ENCODE data around the gene CHURC1. TPM values are rescaled to one million over a fixed set of nuclear protein-coding genes. Genes with fewer than 3 reads are reported as not detected.
A peak's percentile ranks its signal among the peaks of the same experiment; 100 is the strongest.
"Not testable (repeated sequence)": the region's sequence is repeated elsewhere in the genome, so short reads cannot be mapped to it uniquely, and the experiment has no call there.

CHURC1 gene
- total RNA-seq, 1 experiment from 2014 or later = 49.6 TPM

DNA sequence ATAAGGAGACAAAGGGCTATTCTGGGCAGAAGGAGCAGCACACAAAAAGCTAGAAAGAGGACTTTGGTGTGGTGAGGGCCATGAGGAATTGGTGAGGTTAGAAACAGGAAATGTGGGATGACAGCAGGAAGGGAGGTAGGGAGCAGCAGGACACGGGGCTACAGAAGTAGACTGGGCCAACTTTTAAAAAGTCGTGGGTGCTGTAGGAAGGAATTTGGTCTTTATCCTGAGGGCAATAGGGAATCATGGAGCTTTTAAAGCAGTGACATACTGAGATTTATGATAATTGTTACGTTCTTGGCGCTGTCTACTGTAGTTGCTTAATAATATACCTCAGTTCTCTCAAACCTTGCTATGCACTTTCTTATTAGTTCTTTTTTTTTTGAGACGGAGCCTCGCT lies 8.2 kb upstream of the CHURC1 start:
- no peak for DNase-seq (ENCODE audit: extremely low read depth, low read depth)

DNA sequence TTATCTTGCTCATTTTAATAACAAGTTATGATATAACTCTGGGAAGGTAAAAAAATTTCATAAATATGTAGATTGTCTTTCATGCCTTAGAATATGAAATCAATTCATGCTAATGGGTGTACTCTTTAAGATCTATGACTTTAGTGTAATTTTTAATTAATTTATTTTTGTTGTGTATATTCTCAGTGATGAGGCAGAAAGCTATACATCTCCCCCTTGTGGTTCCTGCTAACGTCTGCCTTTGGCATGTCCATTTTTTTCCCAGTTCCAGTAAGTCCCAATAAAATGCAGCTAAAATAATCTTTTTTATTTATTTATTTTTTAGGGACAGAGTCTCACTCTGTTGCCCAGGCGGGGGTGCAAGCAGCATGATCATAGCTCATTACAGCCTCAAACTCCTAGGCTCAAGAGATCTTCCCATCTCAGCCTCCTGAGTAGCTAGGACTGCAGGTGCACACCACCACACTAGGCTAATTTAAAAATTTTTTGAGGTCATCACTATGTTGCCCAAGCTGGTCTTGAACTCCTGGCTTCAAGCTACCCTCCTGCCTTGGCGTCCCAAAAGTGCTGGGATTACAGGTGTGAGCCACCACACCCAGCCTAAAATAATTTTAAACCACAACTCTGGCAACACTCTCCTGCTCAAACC lies 3.3 kb upstream of the CHURC1 start:
- peak; percentile 40 for DNase-seq (ENCODE audit: extremely low read depth, low read depth)

DNA sequence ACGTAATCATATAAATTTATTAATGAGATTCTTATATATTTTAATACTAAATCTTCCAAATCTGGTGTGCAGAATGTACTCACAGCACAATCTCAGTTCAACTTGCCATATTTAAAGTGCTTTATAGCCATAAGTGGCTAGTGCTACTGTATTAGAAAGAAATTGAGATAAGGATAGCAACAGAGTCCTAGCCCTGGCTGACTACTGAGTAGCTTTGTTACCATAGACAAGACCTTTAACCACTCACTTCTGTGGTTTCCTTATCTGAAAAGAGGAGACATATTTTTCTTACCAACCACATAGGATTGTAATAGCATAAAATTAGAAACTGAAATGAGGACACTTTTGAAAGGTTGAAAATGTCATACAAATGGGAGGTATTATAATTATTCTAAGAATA lies 2.0 kb upstream of the CHURC1 start:
- DNase-seq (ENCODE audit: extremely low read depth, low read depth) = no peak

DNA sequence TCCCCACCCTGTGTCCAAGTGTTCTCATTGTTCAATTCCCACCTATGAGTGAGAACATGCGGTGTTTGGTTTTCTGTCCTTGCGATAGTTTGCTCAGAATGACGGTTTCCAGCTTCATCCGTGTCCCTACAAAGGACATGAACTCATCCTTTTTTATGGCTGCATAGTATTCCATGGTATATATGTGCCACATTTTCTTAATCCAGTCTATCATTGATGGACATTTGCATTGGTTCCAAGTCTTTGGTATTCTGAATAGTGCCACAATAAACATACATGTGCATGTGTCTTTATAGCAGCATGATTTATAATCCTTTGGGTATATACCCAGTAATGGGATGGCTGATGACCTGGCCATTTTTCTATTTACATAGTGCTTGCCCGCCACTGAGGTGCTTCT lies 778 bp upstream of the CHURC1 start:
- not testable (repeated sequence) for DNase-seq (ENCODE audit: extremely low read depth, low read depth)

DNA sequence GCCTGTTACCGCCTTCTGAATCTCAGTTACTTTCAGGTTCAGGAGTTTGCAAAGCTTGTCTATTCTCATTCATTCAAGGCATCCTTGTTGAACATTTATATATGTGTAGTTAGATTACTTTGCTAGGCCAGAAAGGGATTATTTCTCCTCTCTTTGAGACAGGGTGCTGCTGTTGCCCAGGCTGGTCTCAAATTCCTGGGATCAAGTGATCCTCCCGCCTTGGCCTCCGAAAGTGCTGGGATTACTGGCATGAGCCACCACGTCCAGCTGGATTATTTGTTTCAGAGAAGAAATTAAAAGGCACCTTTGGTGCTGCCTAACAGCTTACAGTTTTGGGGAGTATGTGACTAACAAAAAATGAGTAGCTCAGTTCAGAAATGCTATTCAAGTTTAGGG lies 772 bp downstream of the CHURC1 start:
- no peak for DNase-seq (ENCODE audit: extremely low read depth, low read depth)

DNA sequence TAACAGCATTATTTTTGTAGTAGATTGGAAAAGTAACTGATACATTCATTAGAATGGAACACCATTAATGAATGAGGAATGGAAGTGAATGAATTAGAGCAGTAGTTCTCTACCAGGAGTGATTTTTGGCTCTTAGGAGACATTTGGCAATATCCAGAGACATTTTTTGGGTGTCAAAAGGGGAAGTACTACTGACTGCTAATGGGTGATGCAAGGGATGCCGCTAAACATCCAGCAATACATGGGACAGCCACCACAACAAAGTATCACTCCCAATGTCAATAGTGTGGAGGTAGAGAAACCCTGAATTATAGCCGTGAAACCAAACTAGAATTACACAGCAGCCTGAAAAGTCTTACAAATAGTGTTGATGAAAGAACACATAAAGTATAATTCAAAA lies 1.5 kb downstream of the CHURC1 start:
- DNase-seq (ENCODE audit: extremely low read depth, low read depth) = no peak

DNA sequence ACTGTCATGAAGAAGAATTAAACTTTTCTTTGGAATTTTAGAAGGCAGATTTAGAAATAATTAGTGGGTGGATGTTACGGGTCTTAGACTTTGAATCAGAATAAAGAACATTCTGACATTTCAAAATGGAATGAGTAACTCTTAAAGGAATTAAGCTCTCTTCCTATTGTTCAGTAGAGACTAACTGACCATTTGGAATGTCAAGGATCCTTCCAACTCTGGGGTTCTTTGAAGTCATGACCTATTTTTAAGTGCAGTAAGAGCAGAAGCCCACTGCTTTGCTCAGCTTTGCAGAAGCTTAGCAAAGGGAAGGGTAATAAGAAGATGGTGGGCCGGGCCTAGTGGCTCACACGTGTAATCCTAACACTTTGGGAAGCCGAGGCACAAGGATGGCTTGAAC lies 4.0 kb downstream of the CHURC1 start:
- DNase-seq (ENCODE audit: extremely low read depth, low read depth) = no peak

DNA sequence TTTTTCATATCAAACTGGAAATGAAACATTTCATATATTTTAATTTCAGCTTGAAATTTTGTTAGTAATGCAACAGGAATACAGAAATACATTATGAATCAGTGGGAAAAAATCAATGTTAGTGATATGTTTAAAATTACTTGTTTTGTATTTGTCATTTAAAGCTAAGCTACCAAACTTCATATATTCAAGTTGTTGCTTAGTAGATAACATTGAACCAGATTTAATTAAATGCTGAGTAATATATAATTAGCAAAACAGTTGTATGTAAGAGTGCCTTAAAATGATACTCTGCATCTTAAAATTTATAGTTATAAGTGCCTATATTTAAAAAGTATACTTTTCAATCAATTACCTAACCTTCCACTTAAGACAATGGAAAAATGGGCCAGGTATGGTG lies 5.0 kb downstream of the CHURC1 start:
- no peak for DNase-seq (ENCODE audit: extremely low read depth, low read depth)

DNA sequence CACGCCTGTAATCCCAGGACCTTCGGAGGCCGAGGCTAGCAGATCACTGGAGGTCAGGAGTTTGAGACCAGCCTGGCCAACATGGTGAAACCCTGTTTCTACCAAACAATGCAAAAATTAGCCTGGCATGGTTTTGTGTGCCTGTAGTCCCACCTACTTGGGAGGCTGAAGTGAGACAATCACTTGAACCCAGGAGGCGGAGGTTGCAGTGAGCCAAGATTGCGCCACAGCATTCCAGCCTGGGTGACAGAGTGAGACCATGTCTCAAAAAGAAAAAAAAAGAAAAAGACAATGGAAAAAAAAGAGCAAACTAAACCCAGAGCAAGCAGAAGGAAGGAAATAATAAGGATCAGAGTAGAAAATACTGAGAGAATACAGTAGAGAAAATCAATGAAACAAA lies 5.4 kb downstream of the CHURC1 start:
- DNase-seq (ENCODE audit: extremely low read depth, low read depth) = no peak

DNA sequence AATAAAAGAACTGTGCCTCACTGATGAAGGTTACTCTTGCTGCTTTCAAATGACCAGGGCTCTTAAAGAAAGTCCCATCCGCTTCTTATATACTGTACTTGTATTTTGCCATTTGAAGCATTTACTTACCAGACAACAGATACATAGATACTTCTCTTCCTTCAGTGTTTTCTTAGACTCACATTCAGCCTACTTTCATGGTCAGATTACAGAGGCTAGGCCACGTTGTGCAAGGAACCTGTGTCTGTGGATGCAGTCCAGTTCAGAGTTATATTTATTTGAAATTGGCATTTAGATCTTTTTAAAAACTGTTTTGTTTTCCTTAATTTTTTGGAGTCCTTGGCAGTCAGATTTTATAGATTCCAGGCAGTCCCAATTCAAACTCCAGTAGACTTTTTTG lies 6.2 kb downstream of the CHURC1 start:
- no peak for DNase-seq (ENCODE audit: extremely low read depth, low read depth)

DNA sequence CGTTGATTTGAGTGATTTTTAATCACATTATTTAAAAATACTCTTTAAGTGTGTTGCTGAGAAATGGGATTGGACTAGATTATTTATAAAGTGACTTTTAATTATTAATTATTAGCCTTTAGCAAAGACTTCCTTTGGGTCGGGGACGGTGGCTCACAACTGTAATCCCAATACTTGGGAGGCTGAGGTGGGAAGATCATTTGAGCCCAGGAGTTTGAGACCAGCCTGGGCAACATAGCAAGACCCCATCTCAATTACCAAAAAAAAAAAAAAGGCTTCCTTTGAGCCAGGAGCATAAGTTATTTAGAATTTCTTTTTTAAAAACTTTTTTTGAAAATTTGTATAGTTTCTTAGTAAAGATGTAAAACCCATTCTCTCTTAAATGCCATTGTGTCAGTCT lies 8.8 kb downstream of the CHURC1 start:
- no peak for DNase-seq (ENCODE audit: extremely low read depth, low read depth)

DNA sequence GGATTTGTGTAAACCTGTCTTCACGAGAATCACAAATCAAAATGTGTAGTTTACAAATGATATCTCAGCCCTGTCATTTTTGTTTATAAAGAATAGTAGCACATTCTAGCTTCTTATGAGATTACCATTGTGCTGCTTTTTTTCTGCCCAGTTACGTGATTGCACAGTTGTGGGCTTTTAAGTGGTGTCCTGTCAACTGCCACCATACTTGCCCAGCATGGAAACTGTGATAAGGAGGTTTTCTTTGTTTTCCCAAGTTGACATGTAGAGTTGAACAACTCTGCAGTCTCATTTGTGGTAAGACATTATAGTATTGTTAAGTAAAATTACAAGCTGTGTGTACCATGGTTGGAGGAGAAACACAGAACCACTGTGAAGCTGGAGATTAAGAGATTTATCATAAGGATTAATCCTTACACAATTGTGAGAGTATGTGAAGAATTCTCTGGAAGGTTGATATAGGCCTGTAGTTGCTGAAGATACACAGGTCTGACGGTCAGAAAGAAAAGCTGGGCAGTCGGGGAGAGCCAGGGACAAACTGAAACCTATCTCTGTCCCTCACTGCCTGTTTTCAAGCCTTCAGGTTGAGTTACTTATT lies 12.2 kb downstream of the CHURC1 start:
- no peak for DNase-seq (ENCODE audit: extremely low read depth, low read depth)

DNA sequence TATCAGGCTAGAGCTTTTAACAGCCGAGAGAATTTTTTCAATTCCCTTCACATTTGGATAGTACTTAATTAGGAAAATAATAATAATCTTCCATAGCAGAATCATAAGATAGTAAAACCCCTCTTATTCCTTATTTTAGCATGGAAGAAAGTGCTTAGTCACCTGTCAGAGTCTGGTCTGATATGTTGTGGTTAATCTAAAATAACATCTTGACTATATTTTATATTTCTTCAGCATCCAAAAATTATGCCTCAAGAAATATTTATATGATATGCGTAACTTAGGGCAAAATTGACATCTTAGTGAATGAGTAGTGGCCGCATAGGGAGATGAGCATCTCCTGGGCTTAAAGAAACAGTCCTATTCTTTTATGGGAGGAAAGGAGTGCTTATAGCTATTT lies 12.8 kb downstream of the CHURC1 start:
- DNase-seq (ENCODE audit: extremely low read depth, low read depth) = no peak

DNA sequence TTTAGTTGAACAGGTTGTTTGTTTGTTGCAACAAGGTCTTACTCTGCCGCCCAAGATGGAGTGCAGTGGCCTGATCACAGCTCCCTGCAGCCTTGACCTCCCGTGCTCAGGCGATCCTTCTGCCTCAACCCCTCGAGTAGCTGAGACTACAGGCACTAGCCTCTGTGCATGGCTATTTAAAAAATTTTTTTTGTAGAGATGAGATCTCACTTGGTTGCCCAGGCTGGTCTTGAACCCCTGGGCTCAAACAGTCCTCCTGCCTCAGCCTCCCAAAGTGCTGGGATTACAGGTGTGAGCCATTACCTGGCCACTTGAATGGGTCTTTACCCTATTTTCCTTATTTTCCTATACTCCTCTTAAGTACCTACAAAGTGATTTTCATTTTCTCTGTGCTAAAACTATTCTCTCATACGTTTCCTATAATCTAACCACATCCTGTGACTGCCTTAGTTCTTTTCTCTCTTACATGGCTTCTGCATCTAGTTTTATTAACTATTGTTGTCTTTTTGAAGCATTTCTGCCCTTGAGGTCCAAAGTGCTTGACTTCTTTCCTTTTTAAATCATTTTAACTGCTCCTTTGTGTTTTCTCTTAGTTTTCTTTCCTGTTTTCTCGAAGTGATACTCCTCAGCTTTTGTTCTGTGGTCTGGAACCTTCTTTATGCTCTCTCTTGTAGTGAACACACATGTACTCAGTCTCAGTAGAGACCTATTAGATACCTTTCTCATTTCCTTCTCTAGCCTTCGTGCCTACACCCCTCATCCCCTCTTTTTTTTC lies 14.2 kb downstream of the CHURC1 start:
- DNase-seq (ENCODE audit: extremely low read depth, low read depth) = no peak

DNA sequence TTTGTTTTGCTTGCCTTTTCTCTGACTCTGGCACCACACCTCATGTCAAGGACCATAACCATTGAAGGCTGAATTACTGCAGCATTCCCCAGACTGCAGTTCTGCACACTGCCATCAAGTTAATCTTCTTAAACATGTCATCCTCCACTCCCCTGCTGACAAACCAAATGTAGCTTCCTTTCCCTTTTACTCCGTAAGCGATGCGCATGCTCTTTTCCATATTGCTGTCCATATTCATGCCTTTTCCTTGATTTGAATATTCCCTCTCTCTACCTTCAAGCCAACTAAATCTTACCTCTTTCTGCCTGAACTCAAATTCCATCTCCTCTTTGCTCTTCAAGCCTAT lies 14.7 kb downstream of the CHURC1 start:
- DNase-seq (ENCODE audit: extremely low read depth, low read depth) = no peak

DNA sequence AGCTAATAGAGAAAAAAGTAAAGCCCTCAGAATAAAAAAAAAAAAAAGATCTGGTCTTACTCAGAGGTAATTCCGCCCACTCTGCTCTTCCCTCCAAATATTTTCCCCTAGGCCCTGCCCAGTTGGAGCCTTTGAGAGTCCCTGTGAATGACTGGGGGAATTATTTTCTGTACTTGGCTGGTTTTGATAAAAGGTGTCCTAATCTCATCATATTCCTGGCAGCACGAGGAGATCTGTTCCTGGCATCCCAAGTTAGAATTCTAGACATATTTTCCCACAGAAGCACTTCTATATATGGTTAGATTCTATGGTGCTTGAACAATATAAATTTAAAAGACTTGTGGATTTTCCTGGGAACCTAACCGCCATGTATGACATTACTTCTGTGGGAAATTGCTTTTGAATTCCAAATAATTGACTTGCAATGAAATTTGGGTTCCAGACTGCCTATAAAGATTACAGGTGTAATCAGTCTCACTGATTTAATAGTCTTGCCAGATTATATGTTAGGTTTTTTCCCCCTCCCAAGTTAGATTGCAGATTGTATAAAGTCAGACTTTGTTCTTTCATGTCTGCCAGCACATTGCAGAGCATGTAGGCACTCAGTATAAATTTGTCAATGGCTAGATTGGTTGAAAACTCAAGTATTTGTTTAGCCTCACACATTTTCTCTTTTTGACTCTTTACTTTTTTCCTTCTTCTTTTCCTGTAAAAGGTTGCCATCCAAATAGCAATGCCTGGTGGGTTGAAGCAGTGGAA lies 16.0 kb downstream of the CHURC1 start:
- DNase-seq (ENCODE audit: extremely low read depth, low read depth) = no peak

DNA sequence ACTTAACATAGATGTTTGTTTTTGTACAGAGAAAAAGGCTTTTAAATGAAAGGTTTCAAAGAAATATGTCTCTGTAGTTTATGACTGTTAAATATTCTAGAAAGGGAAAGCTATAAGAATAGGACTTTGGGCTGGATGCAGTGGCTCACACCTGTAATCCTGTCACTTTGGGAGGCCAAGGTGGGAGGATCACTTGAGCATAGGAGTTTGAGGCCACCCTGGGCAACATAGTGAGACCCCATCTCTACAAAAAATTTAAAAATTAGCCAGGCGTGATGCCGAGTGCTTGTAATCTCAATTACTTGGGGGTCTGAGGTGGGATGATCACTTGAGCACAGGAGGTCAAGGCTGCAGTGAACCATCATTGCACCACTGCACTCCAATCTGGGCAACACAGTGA lies 16.9 kb downstream of the CHURC1 start:
- no peak for DNase-seq (ENCODE audit: extremely low read depth, low read depth)

DNA sequence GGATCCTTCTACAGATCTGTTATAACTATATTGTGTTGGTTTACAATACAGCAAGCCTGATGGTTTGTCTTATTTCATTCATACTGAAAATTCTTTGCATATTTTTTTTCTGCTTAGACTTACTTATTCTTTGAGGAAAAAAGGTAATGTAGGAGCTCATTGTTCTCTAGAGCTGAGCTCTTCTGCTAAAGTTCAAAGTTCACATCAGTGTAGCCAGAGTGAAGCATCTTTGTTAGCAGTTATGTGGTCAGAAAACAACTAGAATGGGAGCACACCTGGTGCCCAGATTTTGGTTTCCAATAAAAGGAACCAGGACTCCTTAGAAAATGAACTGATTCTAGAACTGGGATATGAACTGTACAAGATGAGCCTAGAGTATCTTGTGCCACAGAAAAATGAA lies 18.0 kb downstream of the CHURC1 start:
- no peak for DNase-seq (ENCODE audit: extremely low read depth, low read depth)

DNA sequence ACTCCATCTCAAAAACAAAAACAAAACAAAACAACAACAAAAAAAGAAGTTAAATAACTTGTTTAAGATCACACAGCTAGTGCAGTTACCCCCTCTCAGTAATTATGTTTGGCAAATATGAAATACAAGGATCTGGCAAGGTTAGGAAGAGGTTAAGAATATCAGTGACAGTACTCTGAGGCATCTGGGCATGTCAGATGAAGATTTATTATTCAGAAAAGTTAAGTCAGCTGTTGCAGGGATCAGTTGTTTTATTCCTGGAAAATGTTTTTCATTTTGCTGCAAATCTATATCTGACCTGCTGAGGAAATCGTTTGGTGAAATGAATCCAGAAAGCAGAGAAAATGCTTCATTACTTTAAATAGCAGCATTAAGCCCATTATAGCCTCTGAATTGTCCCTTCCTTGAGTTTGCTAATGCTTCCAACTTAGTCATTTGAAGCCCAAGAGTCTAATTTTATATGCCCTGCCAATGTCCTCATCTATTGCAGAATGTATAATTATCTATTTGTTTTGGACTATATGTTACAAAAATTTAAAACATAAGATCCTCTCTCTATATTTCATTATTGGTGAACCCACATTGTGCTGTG lies 20.2 kb downstream of the CHURC1 start:
- DNase-seq (ENCODE audit: extremely low read depth, low read depth) = no peak

DNA sequence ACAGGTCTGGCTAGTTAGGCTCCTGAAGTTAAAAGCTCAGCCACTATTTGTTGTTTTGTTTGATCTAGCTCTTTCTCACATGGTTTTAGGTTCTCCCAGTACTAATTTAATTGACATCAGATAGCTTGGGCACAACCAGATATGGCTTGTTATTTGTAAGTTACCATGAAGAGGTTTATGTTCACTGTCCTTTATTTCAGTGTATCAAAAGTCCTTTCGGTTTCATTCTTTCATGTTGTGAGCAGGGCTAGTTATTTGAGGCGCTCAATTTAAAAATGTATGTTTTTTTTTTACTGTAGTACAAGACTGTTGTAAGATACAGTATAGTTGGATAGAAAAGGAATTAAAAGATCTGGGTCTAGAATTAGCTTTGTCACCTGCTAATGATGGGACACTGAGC lies 21.3 kb downstream of the CHURC1 start:
- no peak for DNase-seq (ENCODE audit: extremely low read depth, low read depth)

DNA sequence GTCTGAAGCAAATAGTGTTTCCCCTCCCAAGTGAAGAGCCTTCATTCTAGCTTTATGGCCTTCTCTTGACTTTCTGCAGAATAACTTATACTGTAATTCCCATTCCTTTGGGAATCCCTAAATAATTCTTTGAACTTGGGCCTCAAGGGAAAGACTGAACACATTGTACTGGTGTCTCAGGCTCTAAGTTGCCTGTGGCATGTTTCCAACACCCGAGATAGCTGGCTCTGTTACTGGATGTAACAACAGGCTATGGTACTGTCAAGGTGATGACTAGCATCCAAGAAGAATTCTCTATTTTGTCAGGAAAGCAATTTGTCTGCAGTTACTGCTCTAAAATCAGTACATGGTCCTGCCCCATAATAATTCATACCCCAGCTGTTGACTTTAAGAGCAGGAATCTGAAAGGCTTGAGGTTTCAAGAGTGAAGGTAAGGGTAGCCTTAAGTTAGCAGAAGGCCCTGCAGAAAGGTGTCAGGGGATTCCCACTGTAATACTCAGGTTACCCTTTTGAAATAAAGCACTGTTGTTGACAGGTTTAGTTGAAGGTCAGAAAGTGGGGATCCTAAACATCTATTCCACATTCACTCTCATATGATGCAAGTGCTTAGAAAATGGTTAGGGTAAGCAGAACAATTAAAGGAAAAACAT lies 23.0 kb downstream of the CHURC1 start:
- no peak for DNase-seq (ENCODE audit: extremely low read depth, low read depth)

Data from NCI-H460 (cell line).